Measurements from ENCODE around the gene PAGE2B.
"Not testable (repeated sequence)": the region's sequence is repeated elsewhere in the genome, so short reads cannot be mapped to it uniquely, and the experiment has no call there.

Gene PAGE2B, protein sequence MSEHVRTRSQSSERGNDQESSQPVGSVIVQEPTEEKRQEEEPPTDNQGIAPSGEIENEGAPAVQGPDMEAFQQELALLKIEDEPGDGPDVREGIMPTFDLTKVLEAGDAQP

DNA sequence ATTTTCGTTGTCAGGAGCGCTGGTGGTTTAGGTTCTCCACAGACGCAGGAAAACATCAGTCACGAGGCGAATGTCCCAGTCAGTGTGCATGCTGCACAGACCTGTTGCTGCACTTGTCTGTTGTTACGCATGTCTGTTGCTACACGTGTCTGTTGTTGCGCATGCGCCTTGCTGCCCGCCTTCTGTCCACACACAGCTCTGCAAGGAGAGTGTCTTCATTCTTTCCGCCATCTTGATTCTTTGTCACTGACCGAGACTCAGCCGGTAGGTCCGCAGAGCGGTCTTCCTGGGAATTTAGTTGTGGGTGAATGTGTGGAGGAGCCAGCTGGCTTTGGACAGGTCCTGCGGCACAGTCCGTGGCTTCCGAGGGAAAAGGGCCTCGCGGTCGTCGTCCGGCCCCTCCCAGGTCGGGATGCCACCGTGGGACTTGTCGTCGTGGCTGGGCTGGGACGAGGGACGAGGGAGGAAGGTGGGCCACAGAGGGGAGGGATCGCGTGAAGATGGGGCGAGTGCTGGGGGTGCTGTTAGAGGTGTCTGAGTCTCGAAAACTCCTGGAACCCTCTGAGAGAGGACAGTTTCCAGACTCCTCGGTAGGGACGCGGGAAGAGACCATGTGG, at the start of gene PAGE2B:
PAGE2B (plus strand) TSS at position 180 of the 617 bp plus-strand sequence. CDS start 1,012 bp downstream, outside the sequence.
- DNase-seq, result no peak

GRCh38 chrX:55026143-55026542, 48.7 kb upstream of the PAGE2B start:
- DNase-seq, result no peak

- no peak for DNase-seq
Observed at GRCh38 chrX:55026840-55027239, 48.0 kb upstream of the PAGE2B start.

GRCh38 chrX:55028040-55028439, 46.8 kb upstream of the PAGE2B start:
- no peak for DNase-seq

- DNase-seq, result no peak
Observed at GRCh38 chrX:55028611-55029010, 46.2 kb upstream of the PAGE2B start.

GRCh38 chrX:55029291-55029690, 45.5 kb upstream of the PAGE2B start:
- no peak for DNase-seq

DNA sequence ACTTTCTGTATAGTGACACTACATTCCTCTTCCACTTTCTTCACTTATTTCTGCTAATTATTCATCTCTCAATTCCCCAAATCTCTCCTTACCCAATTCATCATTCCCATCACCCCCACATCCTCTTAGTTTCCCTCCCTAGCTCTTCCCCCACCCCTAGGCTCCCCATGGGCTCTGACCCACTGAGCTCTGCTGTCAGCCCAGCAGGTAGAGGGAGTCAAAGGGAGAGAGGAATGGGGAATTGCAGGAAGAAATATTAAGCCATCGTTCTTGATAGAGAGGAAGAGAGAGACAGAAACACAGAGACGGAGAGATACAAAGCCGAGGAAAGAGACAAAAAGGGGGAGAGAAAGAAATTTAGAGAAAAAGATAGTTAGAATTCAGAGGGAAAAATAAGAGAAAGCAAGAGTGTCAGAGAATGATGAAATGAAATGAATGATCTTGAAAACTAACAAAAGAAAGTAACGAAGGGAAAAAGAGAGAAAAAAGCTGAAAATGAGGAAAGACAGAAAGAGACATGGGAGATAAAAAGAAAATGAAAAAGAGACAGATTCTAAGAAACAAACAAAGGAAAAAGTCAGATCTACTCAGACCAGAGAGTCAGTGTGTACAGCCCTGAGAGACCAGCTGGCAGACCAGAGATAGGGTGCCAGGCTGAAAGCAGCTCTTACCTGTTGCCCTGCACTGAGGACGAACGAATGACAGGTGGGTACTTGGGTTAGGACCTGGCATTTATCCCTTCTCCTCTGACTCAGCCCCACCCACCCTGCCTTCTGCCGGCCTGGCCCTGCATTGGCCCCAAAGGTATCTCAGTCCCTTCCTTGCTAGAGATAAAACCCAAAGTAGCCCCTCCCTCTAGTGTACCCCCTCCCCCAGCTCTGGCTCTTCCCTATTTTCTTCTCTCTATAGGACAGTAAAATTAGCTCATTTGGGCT, 44.3 kb upstream of the PAGE2B start, which contains the start of gene ALAS2:
ALAS2 (minus strand) TSS at position 707 of the 935 bp plus-strand sequence. CDS start 4,977 bp downstream, outside the sequence.
- no peak for DNase-seq

DNA sequence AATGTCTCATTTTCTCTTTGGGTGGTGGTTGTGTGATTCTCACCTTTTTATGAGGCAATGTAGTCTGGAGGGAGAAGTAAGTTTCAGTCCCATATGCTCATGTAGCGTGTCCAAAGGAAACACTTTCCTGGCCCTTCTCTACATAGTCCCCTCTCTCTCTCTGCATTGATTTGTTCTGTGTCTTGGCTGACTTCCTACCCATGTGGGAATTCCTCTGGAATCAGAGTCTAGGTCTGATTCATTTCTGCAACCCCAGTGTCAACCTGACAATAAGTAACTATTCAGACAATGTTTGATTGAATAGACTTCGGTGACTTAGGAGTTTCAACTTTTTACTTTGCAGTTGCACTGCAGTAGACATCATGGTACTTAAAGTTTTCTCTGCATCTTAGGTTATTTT, 41.4 kb upstream of the PAGE2B start:
- no peak for DNase-seq

GRCh38 chrX:55039471-55039870, 35.4 kb upstream of the PAGE2B start:
- no peak for DNase-seq

DNA sequence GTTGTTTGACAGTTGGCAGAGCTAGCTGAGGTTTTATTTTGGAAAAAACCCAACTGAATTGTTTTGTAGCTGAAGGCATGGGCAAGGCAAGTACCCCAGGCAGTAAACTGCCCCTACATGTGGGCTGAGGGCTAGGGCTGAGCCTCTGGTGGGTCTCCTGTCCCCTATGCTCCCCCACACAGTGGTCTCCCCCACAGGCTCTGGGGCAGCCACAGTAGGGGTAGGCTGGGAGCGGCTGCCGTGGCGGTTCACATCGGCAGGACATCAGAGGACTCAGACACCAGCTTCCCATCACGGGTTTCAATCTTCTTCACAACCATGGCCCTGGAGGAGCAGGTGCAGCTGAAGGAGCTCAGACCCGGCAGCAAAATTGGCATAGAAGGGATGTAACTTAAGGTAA, 33.3 kb upstream of the PAGE2B start:
- DNase-seq, result no peak

DNA sequence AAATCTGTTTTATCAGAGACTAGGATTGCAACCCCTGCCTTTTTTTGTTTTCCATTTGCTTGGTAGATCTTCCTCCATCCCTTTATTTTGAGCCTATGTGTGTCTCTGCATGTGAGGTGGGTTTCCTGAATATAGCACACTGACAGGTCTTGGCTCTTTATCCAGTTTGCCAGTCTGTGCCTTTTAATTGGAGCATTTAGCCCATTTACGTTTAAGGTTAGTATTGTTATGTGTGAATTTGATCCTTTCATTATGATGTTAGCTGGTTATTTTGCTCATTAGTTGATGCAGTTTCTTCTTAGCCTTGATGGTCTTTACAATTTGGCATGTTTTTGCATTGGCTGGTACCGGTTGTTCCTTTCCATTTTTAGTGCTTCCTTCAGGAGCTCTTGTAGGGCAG, 24.2 kb upstream of the PAGE2B start:
- DNase-seq, result not testable (repeated sequence)

DNA sequence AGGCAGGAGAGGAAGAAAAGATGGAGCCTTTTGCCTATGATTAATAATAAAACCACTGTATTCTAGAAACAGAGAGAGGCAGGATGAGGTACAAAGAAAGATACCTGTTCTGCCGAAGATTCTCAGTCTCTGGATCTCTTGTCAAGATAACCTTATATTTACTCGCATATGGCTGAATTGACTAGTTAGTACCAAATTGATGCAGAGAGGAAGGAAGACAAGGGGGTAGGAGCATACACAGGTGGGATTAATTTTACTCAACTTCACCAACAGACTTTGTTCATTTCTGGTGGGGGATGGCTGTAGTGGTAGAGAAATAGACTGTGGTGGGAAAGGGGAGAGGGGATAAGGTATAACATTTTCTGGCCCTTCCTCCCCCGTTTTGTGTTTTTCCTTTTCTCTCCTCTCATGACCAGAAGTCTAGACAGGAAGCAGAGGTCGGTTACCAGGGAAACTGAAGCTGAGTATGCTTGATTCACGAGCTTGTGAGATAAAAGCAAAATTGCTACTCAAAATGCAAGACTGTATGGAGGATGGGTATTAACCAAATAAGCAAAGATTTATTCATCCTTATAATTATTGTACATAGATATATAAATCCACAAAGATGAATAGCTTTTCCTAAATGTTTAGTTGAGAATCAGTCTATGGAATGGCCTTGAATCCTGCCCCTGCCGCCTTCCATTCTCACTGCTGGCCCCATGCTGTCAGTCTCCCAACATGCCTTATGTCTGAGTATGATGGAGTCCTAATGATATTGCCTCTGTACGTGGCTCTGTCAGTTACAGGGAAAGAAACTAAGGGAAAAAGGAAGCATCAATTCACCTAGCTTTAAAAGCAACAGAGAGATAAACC, 17.8 kb upstream of the PAGE2B start:
- no peak for DNase-seq

DNA sequence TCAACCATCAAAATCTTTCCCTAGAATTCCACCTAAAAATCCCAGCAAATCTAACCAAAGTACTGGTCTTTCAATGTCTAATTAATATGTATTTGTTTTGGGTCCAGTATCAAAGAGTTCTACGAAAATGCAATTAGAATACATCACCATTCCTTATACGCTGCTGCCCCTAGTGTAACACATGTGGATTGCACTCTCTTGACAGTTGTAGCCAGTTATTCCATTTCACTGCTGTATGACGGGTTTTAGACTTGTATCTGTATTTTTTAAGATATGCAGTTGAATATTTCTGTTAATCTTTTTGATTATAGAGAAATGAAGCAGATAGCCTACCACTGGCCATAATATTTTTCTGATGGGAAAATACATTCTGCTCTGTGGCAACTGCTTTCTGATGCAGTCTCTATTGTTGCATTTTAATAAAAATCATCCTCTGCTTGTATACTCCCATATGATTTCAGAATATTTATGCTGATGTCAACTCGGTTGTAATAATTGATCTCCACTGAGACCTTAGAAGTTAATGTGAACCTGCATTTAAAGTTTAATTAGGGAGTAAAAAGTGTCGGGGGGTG, 17.1 kb upstream of the PAGE2B start:
- DNase-seq, result peak; percentile 20

- DNase-seq, result not testable (repeated sequence)
Observed at GRCh38 chrX:55067180-55067579, 7.7 kb upstream of the PAGE2B start.

DNA sequence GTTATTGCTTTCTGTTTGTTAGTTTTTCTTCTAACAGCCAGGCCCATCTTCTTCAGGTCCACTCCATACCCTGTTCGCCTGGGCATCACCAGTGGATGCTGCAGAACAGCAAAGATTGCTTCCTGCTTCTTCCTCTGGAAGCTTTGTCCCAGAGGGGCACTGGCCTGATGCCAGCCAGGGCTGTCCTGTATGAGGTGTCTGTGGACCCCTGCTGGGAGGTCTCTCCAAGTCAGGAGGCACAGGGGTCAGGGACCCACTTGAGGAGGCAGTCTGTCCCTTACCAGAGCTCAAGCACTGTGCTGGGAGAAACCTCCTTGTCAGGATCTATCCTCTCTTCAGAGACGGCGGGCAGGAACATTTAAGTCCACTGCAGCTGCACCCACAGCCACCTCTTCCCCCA, 2.5 kb upstream of the PAGE2B start:
- no peak for DNase-seq

DNA sequence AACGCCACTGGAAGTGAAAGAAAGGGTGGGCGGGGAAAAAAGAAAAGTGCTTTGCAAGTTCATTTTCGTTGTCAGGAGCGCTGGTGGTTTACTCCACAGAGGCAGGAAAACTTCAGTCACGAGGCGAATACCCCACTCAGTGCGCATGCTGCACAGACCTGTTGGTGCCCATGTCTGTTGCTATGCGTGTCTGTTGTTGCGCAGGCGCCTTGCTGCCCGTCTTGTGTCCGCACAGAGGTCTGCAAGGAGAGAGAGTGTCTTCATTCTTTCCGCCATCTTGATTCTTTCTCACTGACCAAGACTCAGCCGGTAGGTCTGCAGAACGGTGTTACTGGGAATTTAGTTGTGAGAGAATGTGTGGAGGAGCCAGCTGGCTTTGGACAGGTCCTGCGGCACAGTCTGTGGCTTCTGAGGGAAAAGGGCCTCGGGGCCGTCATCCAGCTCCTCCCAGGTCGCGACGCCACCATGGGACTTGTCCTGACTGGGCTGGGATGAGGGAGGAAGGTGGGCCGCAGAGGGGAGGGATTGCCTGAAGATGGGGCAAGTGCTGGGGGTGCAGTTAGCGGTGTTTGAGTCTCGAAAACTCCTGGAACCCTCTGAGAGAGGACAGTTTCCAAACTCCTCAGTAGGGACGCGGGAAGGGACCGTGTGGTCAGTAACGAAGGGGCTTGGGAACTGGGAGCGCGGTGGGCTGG, 14.1 kb downstream of the PAGE2B start, which contains the start of gene PAGE2:
PAGE2 (plus strand) TSS at position 224 of the 695 bp plus-strand sequence. CDS start 1,003 bp downstream, outside the sequence.
- DNase-seq, result no peak

DNA sequence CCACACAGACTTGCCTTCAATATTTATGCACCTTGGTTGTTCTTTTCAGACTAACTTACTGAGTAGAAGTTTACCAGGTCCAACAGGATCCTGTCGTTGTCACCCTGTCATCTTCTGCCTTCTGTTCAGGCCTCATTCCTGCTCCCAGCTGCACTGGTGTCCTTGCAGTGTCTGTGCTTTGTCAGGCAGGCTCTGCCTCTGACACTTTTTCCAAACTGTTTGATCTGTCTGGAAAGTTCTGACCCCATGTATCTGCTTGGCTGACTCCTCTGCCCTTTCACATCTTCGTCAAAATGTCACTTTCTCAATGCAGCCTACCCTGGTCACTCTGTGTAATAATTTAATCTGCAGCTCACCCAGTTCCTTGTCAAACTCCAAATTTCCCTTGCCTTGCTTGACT, 23.9 kb downstream of the PAGE2B start:
- no peak for DNase-seq

DNA sequence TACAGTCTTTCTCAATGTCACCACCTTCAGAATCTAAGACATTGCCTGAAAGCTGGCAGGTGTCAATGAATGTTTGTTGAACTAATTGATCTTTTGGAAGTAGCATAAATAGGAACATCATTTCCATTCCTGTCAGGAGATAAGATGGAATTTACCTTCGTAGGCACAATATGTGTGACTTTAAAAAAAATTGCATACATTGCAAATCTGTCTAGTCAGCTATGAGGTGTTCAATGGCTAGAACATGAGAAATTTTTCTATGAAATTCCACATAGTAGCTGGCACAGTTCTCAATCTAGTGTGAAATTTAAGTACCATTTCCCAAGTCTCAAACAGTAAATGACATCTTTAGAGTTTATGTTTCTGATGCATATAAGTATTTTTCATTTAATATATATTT, 24.3 kb downstream of the PAGE2B start:
- DNase-seq, result no peak

DNA sequence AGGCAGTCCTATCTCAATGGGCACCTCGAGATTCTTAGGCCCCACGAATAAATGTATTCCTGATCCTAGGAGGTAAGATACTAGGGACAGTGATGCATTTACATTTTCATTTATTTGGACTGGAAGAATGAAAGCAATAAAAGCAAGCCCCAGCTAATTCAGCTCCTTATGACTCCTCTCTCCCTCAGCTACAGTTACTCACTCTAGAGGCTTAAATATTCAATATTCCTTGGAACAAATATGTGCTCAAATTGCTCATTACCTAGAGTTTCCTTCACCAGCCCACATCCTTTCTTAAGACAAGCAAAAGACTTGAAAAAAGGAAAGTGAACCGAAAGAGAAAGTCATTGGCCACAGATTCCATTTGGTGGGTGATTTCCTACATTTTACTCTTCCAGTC, 27.9 kb downstream of the PAGE2B start:
- no peak for DNase-seq

- DNase-seq, result no peak
Observed at GRCh38 chrX:55107262-55107661, 32.4 kb downstream of the PAGE2B start.

- no peak for DNase-seq
Observed at GRCh38 chrX:55107911-55108310, 33.1 kb downstream of the PAGE2B start.

- DNase-seq, result no peak
Observed at GRCh38 chrX:55109306-55109705, 34.5 kb downstream of the PAGE2B start.
